Occipital lobe (tissue), 2 donors: ENCODE data around the gene LRRC14B. TPM values are rescaled to one million over a fixed set of nuclear protein-coding genes. Genes with fewer than 3 reads are reported as not detected.

Experiments
- DNase-seq: peaks from one replicate; lab custom pipeline; 2025; lab: John Stamatoyannopoulos, UW
- total RNA-seq: library from RNA; depleted of rRNA; stranded (reverse); fragments of >200 nt; gene quantifications from one replicate; pipeline ENCODE4 v1.2.3, GENCODE V29; 2014

The LRRC14B gene
- total RNA-seq, 1 donor from 2014 or later: not detected

- DNase-seq: no peak
Measured at GRCh38 chr5:174291-174600, 17.0 kb upstream of the LRRC14B start.

- DNase-seq: no peak
Measured at GRCh38 chr5:174876-175465, 16.3 kb upstream of the LRRC14B start.

- no peak for DNase-seq
Measured at GRCh38 chr5:176296-176823, 14.9 kb upstream of the LRRC14B start.

GRCh38 chr5:178110-178509 lies 13.2 kb upstream of the LRRC14B start:
- DNase-seq: no peak

GRCh38 chr5:179401-179800 lies 11.9 kb upstream of the LRRC14B start:
- DNase-seq: no peak

GRCh38 chr5:180286-180918 lies 10.9 kb upstream of the LRRC14B start:
- DNase-seq: no peak

GRCh38 chr5:181160-181559 lies 10.1 kb upstream of the LRRC14B start:
- DNase-seq: no peak

- DNase-seq: no peak
Measured at GRCh38 chr5:181566-181965, 9.7 kb upstream of the LRRC14B start.

GRCh38 chr5:182126-182525 lies 9.2 kb upstream of the LRRC14B start:
- DNase-seq: no peak

- DNase-seq: no peak
Measured at GRCh38 chr5:184471-184870, 6.8 kb upstream of the LRRC14B start.

GRCh38 chr5:185095-186070 lies 5.9 kb upstream of the LRRC14B start:
- no peak for DNase-seq

- no peak for DNase-seq
Measured at GRCh38 chr5:186091-187041, 4.9 kb upstream of the LRRC14B start.

GRCh38 chr5:187042-187431 lies 4.3 kb upstream of the LRRC14B start:
- DNase-seq: no peak

GRCh38 chr5:187617-188451 lies 3.5 kb upstream of the LRRC14B start:
- no peak for DNase-seq

- peak; percentile 68 for DNase-seq
Measured at GRCh38 chr5:188488-189481, 2.5 kb upstream of the LRRC14B start.

- DNase-seq: no peak
Measured at GRCh38 chr5:189486-189885, 1.8 kb upstream of the LRRC14B start.

GRCh38 chr5:189976-190365 lies 1.3 kb upstream of the LRRC14B start:
- DNase-seq: no peak

- DNase-seq: no peak
Measured at GRCh38 chr5:190366-191035, 794 bp upstream of the LRRC14B start.
